Large intestine (tissue), 3 donors: ENCODE data around the gene BCL11B. TPM values are rescaled to one million over a fixed set of nuclear protein-coding genes. Genes with fewer than 3 reads are reported as not detected.

Source experiments
- DNase-seq, 2 donors: peaks; one replicate each; pipeline versions ENCODE4 v3.0.0 to v3.0.0-alpha.2; 2013
- H3K27ac ChIP-seq: one replicate; pipeline ENCODE4 v1.5.1; 2013; ENCODE audit warnings: low read length
- H3K27me3 ChIP-seq: 2 replicates; pipeline ENCODE4 v1.6.1; 2013; ENCODE audit warnings: low read length; ENCODE audit not compliant: control insufficient read depth, insufficient read depth
- H3K36me3 ChIP-seq: 2 replicates; pipeline ENCODE4 v1.6.1; 2013; ENCODE audit warnings: low read length; ENCODE audit not compliant: control insufficient read depth, insufficient read depth
- H3K4me1 ChIP-seq: one replicate; pipeline ENCODE4 v1.6.1; 2013; ENCODE audit warnings: low read length; ENCODE audit not compliant: control insufficient read depth, insufficient read depth
- H3K4me3 ChIP-seq: one replicate; pipeline ENCODE4 v1.5.1; 2013; ENCODE audit warnings: low read length
- H3K9me3 ChIP-seq: one replicate; pipeline ENCODE4 v1.6.1; 2013; ENCODE audit warnings: mild to moderate bottlenecking, low read depth, low read length, moderate library complexity; ENCODE audit not compliant: control insufficient read depth
- WGBS: methylation state at CpG from one replicate; pipeline ENCODE4 v1.1.5; 2013; ENCODE audit warnings: low lambda C conversion rate; ENCODE audit not compliant: insufficient coverage; 5-methylcytosine and 5-hydroxymethylcytosine counted together
- polyA plus RNA-seq: library from polyadenylated mRNA; unstranded; fragments of 120-200 nt; gene quantifications from one replicate; pipeline ENCODE4 v1.2.1, GENCODE V29; 2013

BCL11B gene
- polyA plus RNA-seq, 1 donor = 4.0 TPM

- H3K4me3 ChIP-seq = no peak overlapping the region
- H3K4me1 ChIP-seq = no peaks in the 10 kb centered on the region
- WGBS = 100% methylated on average over 2 of the region's 3 CpGs
- H3K36me3 ChIP-seq = peaks cover 5% of the 10 kb centered on the region
- H3K27ac ChIP-seq = no peak overlapping the region
- DNase-seq = no peak
- H3K9me3 ChIP-seq = peaks cover 16% of the 10 kb centered on the region
- H3K27me3 ChIP-seq = no peaks in the 10 kb centered on the region
Observed at GRCh38 chr14:99171396-99171795, 100.6 kb downstream of the BCL11B start.

GRCh38 chr14:99169776-99170356, 102.1 kb downstream of the BCL11B start:
- Histone ChIP-seq H3K36me3 (peaks cover 5% of the 10 kb centered on the region), H3K4me1 (no peaks in the 10 kb centered on the region), H3K4me3 (no peak overlapping the region), H3K27ac (no peak overlapping the region), H3K27me3 (no peaks in the 10 kb centered on the region), H3K9me3 (peaks cover 7% of the 10 kb centered on the region)
- WGBS = no CpG with 5 or more reads among the region's 7 CpGs
- DNase-seq = no peak

GRCh38 chr14:99168330-99168729, 103.7 kb downstream of the BCL11B start:
- no peak overlapping the region for H3K27ac ChIP-seq
- no peaks in the 10 kb centered on the region for H3K36me3 ChIP-seq
- H3K4me1 ChIP-seq = no peaks in the 10 kb centered on the region
- H3K4me3 ChIP-seq = no peak overlapping the region
- no peaks in the 10 kb centered on the region for H3K9me3 ChIP-seq
- DNase-seq = no peak
- H3K27me3 ChIP-seq = no peaks in the 10 kb centered on the region
- WGBS = no CpG with 5 or more reads among the region's 5 CpGs

- H3K36me3 ChIP-seq = no peaks in the 10 kb centered on the region
- no peaks in the 10 kb centered on the region for H3K9me3 ChIP-seq
- no peaks in the 10 kb centered on the region for H3K4me1 ChIP-seq
- WGBS = no CpG with 5 or more reads among the region's 4 CpGs
- H3K27ac ChIP-seq = no peak overlapping the region
- no peak overlapping the region for H3K4me3 ChIP-seq
- no peaks in the 10 kb centered on the region for H3K27me3 ChIP-seq
- DNase-seq = no peak
Observed at GRCh38 chr14:99166506-99166905, 105.5 kb downstream of the BCL11B start.

GRCh38 chr14:99164712-99165111, 107.3 kb downstream of the BCL11B start:
- Histone ChIP-seq H3K9me3 (no peaks in the 10 kb centered on the region), H3K4me3 (no peak overlapping the region), H3K36me3 (no peaks in the 10 kb centered on the region), H3K27me3 (no peaks in the 10 kb centered on the region), H3K27ac (no peak overlapping the region), H3K4me1 (no peaks in the 10 kb centered on the region)
- no peak for DNase-seq
- 100% methylated on average over 1 of the region's 5 CpGs for WGBS

- Histone ChIP-seq H3K4me1 (no peaks in the 10 kb centered on the region), H3K36me3 (no peaks in the 10 kb centered on the region), H3K4me3 (no peak overlapping the region), H3K9me3 (no peaks in the 10 kb centered on the region), H3K27me3 (no peaks in the 10 kb centered on the region), H3K27ac (no peak overlapping the region)
- 94% methylated on average over 3 of the region's 3 CpGs for WGBS
- DNase-seq = no peak
Observed at GRCh38 chr14:99163446-99163845, 108.6 kb downstream of the BCL11B start.

GRCh38 chr14:99159341-99160340, 112.4 kb downstream of the BCL11B start:
- Histone ChIP-seq H3K4me3 (no peak overlapping the region), H3K4me1 (no peaks in the 10 kb centered on the region), H3K27ac (no peak overlapping the region), H3K27me3 (no peaks in the 10 kb centered on the region), H3K36me3 (no peaks in the 10 kb centered on the region), H3K9me3 (no peaks in the 10 kb centered on the region)
- no CpG with 5 or more reads among the region's 22 CpGs for WGBS
- DNase-seq = no peak

GRCh38 chr14:99158646-99159165, 113.3 kb downstream of the BCL11B start:
- whole genome bisulfite sequencing = no CpG with 5 or more reads among the region's 7 CpGs
- no peak for DNase-seq
- no peaks in the 10 kb centered on the region for H3K4me1 ChIP-seq
- no peaks in the 10 kb centered on the region for H3K27me3 ChIP-seq
- H3K9me3 ChIP-seq = no peaks in the 10 kb centered on the region
- H3K27ac ChIP-seq = no peak overlapping the region
- no peaks in the 10 kb centered on the region for H3K36me3 ChIP-seq
- H3K4me3 ChIP-seq = no peak overlapping the region

GRCh38 chr14:99158150-99158549, 113.8 kb downstream of the BCL11B start:
- no peak overlapping the region for H3K4me3 ChIP-seq
- WGBS = 100% methylated on average over 1 of the region's 4 CpGs

GRCh38 chr14:99157676-99158075, 114.3 kb downstream of the BCL11B start:
- no peaks in the 10 kb centered on the region for H3K36me3 ChIP-seq

More at GRCh38 chr14:99158150-99158549, 113.8 kb downstream of the BCL11B start:
- no peak for DNase-seq
- Histone ChIP-seq H3K36me3 (no peaks in the 10 kb centered on the region), H3K27ac (no peak overlapping the region), H3K27me3 (no peaks in the 10 kb centered on the region), H3K4me1 (no peaks in the 10 kb centered on the region), H3K9me3 (no peaks in the 10 kb centered on the region)

More at GRCh38 chr14:99157676-99158075, 114.3 kb downstream of the BCL11B start:
- no peak overlapping the region for H3K4me3 ChIP-seq
- no peaks in the 10 kb centered on the region for H3K9me3 ChIP-seq
- H3K27me3 ChIP-seq = no peaks in the 10 kb centered on the region
- WGBS = no CpG with 5 or more reads among the region's 8 CpGs
- no peak overlapping the region for H3K27ac ChIP-seq
- H3K4me1 ChIP-seq = no peaks in the 10 kb centered on the region
- DNase-seq = no peak
